H1 (cell line): Measurements from ENCODE around the gene WDR81. TPM values are rescaled to one million over a fixed set of nuclear protein-coding genes. Genes with fewer than 3 reads are reported as not detected.

ENCODE experiments used
- CHD2 ChIP-seq: IDR thresholded peaks from 2 replicates; pipeline ENCODE4 v1.6.1; 2012; ENCODE audit warnings: low read length, improper control_type of control experiment
- EGR1 ChIP-seq: IDR thresholded peaks from 2 replicates; pipeline ENCODE4 v1.6.1; 2011; ENCODE audit warnings: low read depth, low read length, borderline replicate concordance
- EP300 ChIP-seq, 2 experiments: IDR thresholded peaks; 1 replicate in 1 of 2; 2 replicates in 1 of 2; pipeline ENCODE4 v1.6.1; 2011 to 2012; ENCODE audit warnings: low read depth in 2 of 2, low read length in 2 of 2, mild to moderate bottlenecking in 2 of 2, borderline replicate concordance in 1 of 2, inconsistent platforms in 1 of 2, moderate library complexity in 1 of 2
- GABPA ChIP-seq: IDR thresholded peaks from 2 replicates; pipeline ENCODE4 v1.6.1; 2011; ENCODE audit warnings: mild to moderate bottlenecking, low read length, moderate library complexity, borderline replicate concordance; ENCODE audit not compliant: insufficient read depth
- GTF2F1 ChIP-seq: IDR thresholded peaks from 2 replicates; pipeline ENCODE4 v1.6.1; 2012; ENCODE audit warnings: low read depth, low read length, improper control_type of control experiment, borderline replicate concordance
- JUND ChIP-seq: IDR thresholded peaks from 2 replicates; pipeline ENCODE4 v1.6.1; 2011; ENCODE audit warnings: mild to moderate bottlenecking, improper control_type of control experiment, low read length
- MAFK ChIP-seq: IDR thresholded peaks from 2 replicates; pipeline ENCODE4 v1.6.1; 2012; ENCODE audit warnings: low read depth, mild to moderate bottlenecking, improper control_type of control experiment, low read length
- NRF1 ChIP-seq: IDR thresholded peaks from 2 replicates; pipeline ENCODE4 v1.6.1; 2011; ENCODE audit warnings: mild to moderate bottlenecking, low read depth, low read length, improper control_type of control experiment
- RFX5 ChIP-seq: IDR thresholded peaks from 2 replicates; pipeline ENCODE4 v1.6.1; 2011; ENCODE audit warnings: low read depth, low read length, improper control_type of control experiment, borderline replicate concordance
- SIN3A ChIP-seq, 2 experiments: IDR thresholded peaks in 1 of 2; conservative IDR thresholded peaks in 1 of 2; 2 replicates each; pipeline ENCODE4 v1.6.1; 2011 to 2012; ENCODE audit warnings: low read length in 2 of 2, improper control_type of control experiment in 1 of 2, low read depth in 1 of 2, mild to moderate bottlenecking in 1 of 2
- ZNF274 ChIP-seq: IDR thresholded peaks from 2 replicates; pipeline ENCODE4 v1.7.0; 2012; ENCODE audit warnings: low read length, borderline replicate concordance; ENCODE audit errors: extremely low read depth
- polyA plus RNA-seq, 7 experiments: library from polyadenylated mRNA; depleted of rRNA in 3 of 7; stranded (reverse) in 5 of 7; unstranded in 2 of 7; fragments of >200 nt in 5 of 7; fragments of 200-250 nt in 2 of 7; gene quantifications; 1 replicate in 5 of 7; 2 replicates in 1 of 7; 4 replicates in 1 of 7; pipeline versions ENCODE4 v1.2.1 to v1.2.3, GENCODE V29; 2011 to 2013; ENCODE audit warnings: missing spikeins in 2 of 7, mixed read lengths in 2 of 7
- total RNA-seq: library from RNA; stranded (reverse); fragmentation: NEBNext Ultra II Directional; extraction: Animal tissue kit (Norgen Biotek cat#: 25700); gene quantifications from 2 replicates; pipeline ENCODE4 v1.2.1, GENCODE V29; 2021
- TF ChIP-seq, protein P1 (sequence below): IDR thresholded peaks from 2 replicates; pipeline ENCODE4 v1.6.1; 2012; ENCODE audit warnings: inconsistent platforms
- TF ChIP-seq, protein P2 (sequence below): IDR thresholded peaks from 2 replicates; pipeline ENCODE4 v1.6.1; 2011; ENCODE audit warnings: low read depth, mild to moderate bottlenecking, low read length; ENCODE audit not compliant: insufficient read depth

WDR81 gene
- total and polyA plus RNA-seq, 2 of the 8 experiments (the other 6 are each of a cell fraction or from before 2014, with no cell fraction given), result 9.1 to 12.3 TPM

DNA sequence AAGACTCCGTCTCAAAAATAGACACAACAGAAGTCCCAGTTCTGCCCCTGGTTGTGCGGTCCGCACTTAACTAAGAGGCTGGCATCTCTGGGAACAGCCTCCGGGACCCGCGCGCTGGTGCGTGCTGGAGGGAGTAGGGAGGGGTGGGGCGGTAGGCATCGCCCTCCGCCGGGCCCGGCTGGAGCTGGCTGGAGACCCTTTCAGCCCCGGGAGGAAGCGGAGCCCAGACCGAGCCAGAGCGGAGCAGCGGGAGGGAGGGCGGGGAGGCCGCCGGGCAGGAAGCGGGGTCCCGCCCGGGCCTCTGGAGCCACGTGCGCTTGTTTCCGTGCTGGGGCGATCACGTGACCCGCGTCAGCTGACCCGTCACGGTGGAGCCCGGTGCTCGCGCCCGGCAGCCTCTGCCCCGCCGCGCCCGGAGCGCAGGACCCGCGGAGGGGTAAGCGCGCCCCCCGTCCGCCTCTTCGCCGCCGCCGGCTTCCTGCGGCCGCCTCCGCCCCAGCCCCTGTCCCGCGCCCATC, at the start of gene WDR81 (continued):
- TF ChIP-seq MAFK, result no peak
- peak; percentile 94 to 96 for TF ChIP-seq SIN3A (conservative IDR thresholded peaks at IDR 0.05 in 1 of 2, IDR thresholded peaks at IDR 0.05 in 1 of 2; ENCODE audit: low read depth in 1 of 2, low read length in 2 of 2)
- TF ChIP-seq ZNF274, result no peak
- no peak for TF ChIP-seq CHD2
- TF ChIP-seq EGR1, result no peak
- no peak for TF ChIP-seq NRF1
- TF ChIP-seq RFX5, result no peak
- peak; percentile 65; the same call in 1 of the 2 replicates for TF ChIP-seq GTF2F1
- TF ChIP-seq EP300 (IDR thresholded peaks at IDR 0.05; ENCODE audit: borderline replicate concordance in 1 of 2, low read depth in 2 of 2, low read length in 2 of 2), result 0 out of 3 replicates have a peak, but pooled peaks of 1 of the 2 experiments have one; percentile 14
- TF ChIP-seq, protein P1, sequence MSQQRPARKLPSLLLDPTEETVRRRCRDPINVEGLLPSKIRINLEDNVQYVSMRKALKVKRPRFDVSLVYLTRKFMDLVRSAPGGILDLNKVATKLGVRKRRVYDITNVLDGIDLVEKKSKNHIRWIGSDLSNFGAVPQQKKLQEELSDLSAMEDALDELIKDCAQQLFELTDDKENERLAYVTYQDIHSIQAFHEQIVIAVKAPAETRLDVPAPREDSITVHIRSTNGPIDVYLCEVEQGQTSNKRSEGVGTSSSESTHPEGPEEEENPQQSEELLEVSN, result peak; percentile 88
- TF ChIP-seq, protein P2, sequence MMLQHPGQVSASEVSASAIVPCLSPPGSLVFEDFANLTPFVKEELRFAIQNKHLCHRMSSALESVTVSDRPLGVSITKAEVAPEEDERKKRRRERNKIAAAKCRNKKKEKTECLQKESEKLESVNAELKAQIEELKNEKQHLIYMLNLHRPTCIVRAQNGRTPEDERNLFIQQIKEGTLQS, result peak; percentile 99
- TF ChIP-seq JUND, result no peak
- TF ChIP-seq GABPA, result peak; percentile 19; the same call in 1 of the 2 replicates
